ENCODE measurements around the gene REEP3. TPM values are rescaled to one million over a fixed set of nuclear protein-coding genes. Genes with fewer than 3 reads are reported as not detected.
"Not testable (repeated sequence)": the region's sequence is repeated elsewhere in the genome, so short reads cannot be mapped to it uniquely, and the experiment has no call there.

REEP3 gene
- total and polyA plus RNA-seq, 2 experiments from 2014 or later: 43.1 to 73.6 TPM

GRCh38 chr10:63664341-63664885, 143.2 kb downstream of the REEP3 start:
- Histone ChIP-seq H3K4me1 (ENCODE audit: insufficient read depth) (no peaks in the 10 kb centered on the region), H3K4me2 (no peak overlapping the region), H3K79me2 (no peaks in the 10 kb centered on the region), H3K27ac (no peak overlapping the region), H3K9me2 (replicated peaks; ENCODE audit: insufficient read depth) (no peaks in the 10 kb centered on the region), H3K36me3 (replicated peaks; ENCODE audit: insufficient read depth, low read depth) (no peaks in the 10 kb centered on the region), H3K9me3 (ENCODE audit: low read depth) (no peaks in the 10 kb centered on the region), H2AFZ (no peak overlapping the region), H3K27me3 (no peaks in the 10 kb centered on the region), H3K4me3 (no peak overlapping the region), H4K20me1 (ENCODE audit: insufficient read depth, poor library complexity, severe bottlenecking) (no peaks in the 10 kb centered on the region)
- TF ChIP-seq CTCF (IDR thresholded peaks at IDR 0.05; ENCODE audit: poor library complexity): no peak
- TF ChIP-seq EZH2 (IDR thresholded peaks at IDR 0.05; ENCODE audit: borderline replicate concordance): no peak
- no peak for TF ChIP-seq EZH2phosphoT487 (IDR thresholded peaks at IDR 0.05; ENCODE audit: low read depth, severe bottlenecking, unreplicated experiment)
- no peak for DNase-seq (ENCODE audit: low spot score)
- 90% methylated on average over 6 of the region's 13 CpGs for WGBS (ENCODE audit: low lambda C conversion rate, missing lambda C conversion rate)

- not testable (repeated sequence) for DNase-seq (ENCODE audit: low spot score); H3K36me3 ChIP-seq (replicated peaks; ENCODE audit: insufficient read depth, low read depth); H3K27ac ChIP-seq; H3K4me2 ChIP-seq; H3K4me3 ChIP-seq; H3K9me2 ChIP-seq (replicated peaks; ENCODE audit: insufficient read depth); H3K9me3 ChIP-seq (ENCODE audit: low read depth); H3K27me3 ChIP-seq; H4K20me1 ChIP-seq (ENCODE audit: insufficient read depth, poor library complexity, severe bottlenecking); H3K79me2 ChIP-seq; H3K4me1 ChIP-seq (ENCODE audit: insufficient read depth); H2AFZ ChIP-seq
- WGBS (ENCODE audit: low lambda C conversion rate, missing lambda C conversion rate): 74% methylated on average over 10 of the region's 10 CpGs
Observed at GRCh38 chr10:63665006-63665580, 143.9 kb downstream of the REEP3 start.

- no peaks in the 10 kb centered on the region for H3K36me3 ChIP-seq (replicated peaks; ENCODE audit: insufficient read depth, low read depth)
- H3K9me3 ChIP-seq (ENCODE audit: low read depth): no peaks in the 10 kb centered on the region
- H3K9me2 ChIP-seq (replicated peaks; ENCODE audit: insufficient read depth): no peaks in the 10 kb centered on the region
- H3K4me1 ChIP-seq (ENCODE audit: insufficient read depth): peaks cover 2% of the 10 kb centered on the region
- no peak for DNase-seq (ENCODE audit: low spot score)
- no peaks in the 10 kb centered on the region for H3K27me3 ChIP-seq
- no peak overlapping the region for H2AFZ ChIP-seq
- no peaks in the 10 kb centered on the region for H4K20me1 ChIP-seq (ENCODE audit: insufficient read depth, poor library complexity, severe bottlenecking)
- TF ChIP-seq CTCF (IDR thresholded peaks at IDR 0.05; ENCODE audit: poor library complexity) (no peak), EZH2 (IDR thresholded peaks at IDR 0.05; ENCODE audit: borderline replicate concordance) (no peak), EZH2phosphoT487 (IDR thresholded peaks at IDR 0.05; ENCODE audit: low read depth, severe bottlenecking, unreplicated experiment) (no peak)
- no peak overlapping the region for H3K4me3 ChIP-seq
- WGBS (ENCODE audit: low lambda C conversion rate, missing lambda C conversion rate): 73% methylated on average over 4 of the region's 4 CpGs
- H3K4me2 ChIP-seq: no peak overlapping the region
- H3K27ac ChIP-seq: no peak overlapping the region
- H3K79me2 ChIP-seq: no peaks in the 10 kb centered on the region
Observed at GRCh38 chr10:63665670-63666134, 144.5 kb downstream of the REEP3 start.

GRCh38 chr10:63666836-63667383, 145.7 kb downstream of the REEP3 start:
- DNase-seq (ENCODE audit: low spot score): no peak
- Histone ChIP-seq H3K4me1 (ENCODE audit: insufficient read depth) (peaks cover 10% of the 10 kb centered on the region), H3K27me3 (no peaks in the 10 kb centered on the region), H4K20me1 (ENCODE audit: insufficient read depth, poor library complexity, severe bottlenecking) (no peaks in the 10 kb centered on the region), H3K9me3 (ENCODE audit: low read depth) (no peaks in the 10 kb centered on the region), H3K4me3 (no peak overlapping the region), H3K9me2 (replicated peaks; ENCODE audit: insufficient read depth) (no peaks in the 10 kb centered on the region), H3K27ac (no peak overlapping the region), H3K79me2 (no peaks in the 10 kb centered on the region), H3K4me2 (no peak overlapping the region), H2AFZ (no peak overlapping the region), H3K36me3 (replicated peaks; ENCODE audit: insufficient read depth, low read depth) (no peaks in the 10 kb centered on the region)
- TF ChIP-seq EZH2phosphoT487 (IDR thresholded peaks at IDR 0.05; ENCODE audit: low read depth, severe bottlenecking, unreplicated experiment): no peak
- TF ChIP-seq EZH2 (IDR thresholded peaks at IDR 0.05; ENCODE audit: borderline replicate concordance): no peak
- TF ChIP-seq CTCF (IDR thresholded peaks at IDR 0.05; ENCODE audit: poor library complexity): no peak
- WGBS (ENCODE audit: low lambda C conversion rate, missing lambda C conversion rate): 83% methylated on average over 4 of the region's 4 CpGs
